ENCODE data around the gene PRDM16.

DNA sequence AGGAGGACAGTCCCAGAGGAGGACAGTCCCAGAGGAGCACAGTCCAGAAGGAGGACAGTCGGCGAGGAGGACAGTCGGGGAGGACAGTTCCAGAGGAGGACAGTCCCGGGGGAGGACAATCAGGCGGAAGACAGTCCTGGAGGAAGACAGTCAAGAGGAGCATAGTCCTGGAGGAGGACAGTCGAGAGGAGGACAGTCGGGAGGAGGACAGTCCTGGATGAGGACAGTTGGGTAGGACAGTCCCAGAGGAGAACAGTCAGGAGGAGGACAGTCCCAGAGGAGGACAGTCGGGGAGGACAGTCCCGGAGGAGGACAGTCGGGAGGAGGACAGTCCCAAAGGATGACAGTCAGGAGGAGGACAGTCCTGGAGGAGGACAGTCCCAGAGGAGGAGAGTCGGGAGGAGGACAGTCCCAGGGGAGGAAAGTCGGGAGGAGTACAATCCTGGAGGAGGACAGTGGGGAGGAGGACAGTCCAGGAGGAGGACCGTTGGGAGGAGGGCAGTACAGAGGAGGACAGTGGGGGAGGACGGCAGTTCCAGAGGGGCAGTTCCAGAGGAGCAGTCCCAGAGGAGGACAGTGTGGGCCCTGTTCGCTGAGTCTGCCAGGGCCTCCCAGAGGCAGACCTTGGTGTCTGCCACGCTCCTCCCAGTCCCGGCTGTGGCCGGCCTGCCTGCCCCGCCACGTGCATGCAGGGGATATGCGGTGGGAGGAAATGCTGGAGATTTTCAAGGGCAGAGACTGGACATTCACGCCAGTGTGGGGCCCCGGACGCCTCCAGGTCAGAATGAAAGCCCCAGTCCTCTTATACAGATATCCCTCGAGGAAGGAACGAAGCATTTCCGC lies 201.6 kb downstream of the PRDM16 start:
- TF ChIP-seq, protein P1, sequence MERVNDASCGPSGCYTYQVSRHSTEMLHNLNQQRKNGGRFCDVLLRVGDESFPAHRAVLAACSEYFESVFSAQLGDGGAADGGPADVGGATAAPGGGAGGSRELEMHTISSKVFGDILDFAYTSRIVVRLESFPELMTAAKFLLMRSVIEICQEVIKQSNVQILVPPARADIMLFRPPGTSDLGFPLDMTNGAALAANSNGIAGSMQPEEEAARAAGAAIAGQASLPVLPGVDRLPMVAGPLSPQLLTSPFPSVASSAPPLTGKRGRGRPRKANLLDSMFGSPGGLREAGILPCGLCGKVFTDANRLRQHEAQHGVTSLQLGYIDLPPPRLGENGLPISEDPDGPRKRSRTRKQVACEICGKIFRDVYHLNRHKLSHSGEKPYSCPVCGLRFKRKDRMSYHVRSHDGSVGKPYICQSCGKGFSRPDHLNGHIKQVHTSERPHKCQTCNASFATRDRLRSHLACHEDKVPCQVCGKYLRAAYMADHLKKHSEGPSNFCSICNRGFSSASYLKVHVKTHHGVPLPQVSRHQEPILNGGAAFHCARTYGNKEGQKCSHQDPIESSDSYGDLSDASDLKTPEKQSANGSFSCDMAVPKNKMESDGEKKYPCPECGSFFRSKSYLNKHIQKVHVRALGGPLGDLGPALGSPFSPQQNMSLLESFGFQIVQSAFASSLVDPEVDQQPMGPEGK (CRISPR knock-in tag; IDR thresholded peaks at IDR 0.05; ENCODE audit: borderline replicate concordance) = no peak
- TF ChIP-seq GLIS3 (CRISPR knock-in tag; IDR thresholded peaks at IDR 0.05) = no peak
- TF ChIP-seq ARNTL (CRISPR knock-in tag; IDR thresholded peaks at IDR 0.05; ENCODE audit: borderline replicate concordance, low read depth) = no peak
- no peak for TF ChIP-seq TSHZ2 (CRISPR knock-in tag; IDR thresholded peaks at IDR 0.05)
- TF ChIP-seq ZNF8 (CRISPR knock-in tag; IDR thresholded peaks at IDR 0.05) = no peak
- no peak for TF ChIP-seq CSDC2 (CRISPR knock-in tag; IDR thresholded peaks at IDR 0.05)
- no peak for TF ChIP-seq ESRRG (CRISPR knock-in tag; IDR thresholded peaks at IDR 0.05)
